GM10847 (cell line): ENCODE data around the gene YOD1.

ENCODE experiments used
- POLR2A ChIP-seq: IDR thresholded peaks from 2 replicates; pipeline ENCODE4 v1.6.1; 2011; ENCODE audit not compliant: insufficient read length; ENCODE audit errors: extremely low read depth

YOD1 gene

GRCh38 chr1:207026104-207026534 lies 24.9 kb downstream of the YOD1 start:
- TF ChIP-seq POLR2A: no peak

GRCh38 chr1:207025146-207025880 lies 25.7 kb downstream of the YOD1 start:
- no peak for TF ChIP-seq POLR2A

GRCh38 chr1:207024202-207025145 lies 26.5 kb downstream of the YOD1 start:
- TF ChIP-seq POLR2A: no peak

GRCh38 chr1:207022996-207023679 lies 27.9 kb downstream of the YOD1 start:
- TF ChIP-seq POLR2A: no peak

- TF ChIP-seq POLR2A: no peak
These were observed 29.0 kb downstream of the YOD1 start for GRCh38 chr1:207021876-207022596.

- TF ChIP-seq POLR2A: no peak
These were observed 29.7 kb downstream of the YOD1 start for GRCh38 chr1:207021139-207021861.

- no peak for TF ChIP-seq POLR2A
These were observed 30.3 kb downstream of the YOD1 start for GRCh38 chr1:207020709-207021107.

GRCh38 chr1:207020065-207020708 lies 30.8 kb downstream of the YOD1 start:
- no peak for TF ChIP-seq POLR2A

GRCh38 chr1:207019661-207020060 lies 31.3 kb downstream of the YOD1 start:
- no peak for TF ChIP-seq POLR2A

- TF ChIP-seq POLR2A: no peak
These were observed 31.8 kb downstream of the YOD1 start for GRCh38 chr1:207019161-207019560.

GRCh38 chr1:207018707-207019106 lies 32.3 kb downstream of the YOD1 start:
- no peak for TF ChIP-seq POLR2A

- no peak for TF ChIP-seq POLR2A
These were observed 33.1 kb downstream of the YOD1 start for GRCh38 chr1:207017615-207018559.

- TF ChIP-seq POLR2A: no peak
These were observed 35.2 kb downstream of the YOD1 start for GRCh38 chr1:207015791-207016190.
